NCI-H226 (cell line): ENCODE measurements around the gene ZBTB16.
A peak's percentile ranks its signal among the peaks of the same experiment; 100 is the strongest.

Experiments
- DNase-seq: peaks from one replicate; pipeline ENCODE4 v3.0.0-alpha.2; 2015

Gene ZBTB16

GRCh38 chr11:114219559-114220349, 160.2 kb downstream of the ZBTB16 start:
- DNase-seq = peak; percentile 16

- DNase-seq = no peak
Observed at GRCh38 chr11:114221037-114221436, 161.5 kb downstream of the ZBTB16 start.

GRCh38 chr11:114225661-114226060, 166.2 kb downstream of the ZBTB16 start:
- DNase-seq = no peak

GRCh38 chr11:114226356-114226755, 166.8 kb downstream of the ZBTB16 start:
- no peak for DNase-seq

GRCh38 chr11:114228435-114229411, 169.2 kb downstream of the ZBTB16 start:
- no peak for DNase-seq

GRCh38 chr11:114230031-114230704, 170.7 kb downstream of the ZBTB16 start:
- DNase-seq = no peak

GRCh38 chr11:114232400-114233059, 173.0 kb downstream of the ZBTB16 start:
- no peak for DNase-seq

- no peak for DNase-seq
Observed at GRCh38 chr11:114233755-114234154, 174.2 kb downstream of the ZBTB16 start.

GRCh38 chr11:114236829-114237228, 177.3 kb downstream of the ZBTB16 start:
- no peak for DNase-seq

GRCh38 chr11:114237321-114238280, 178.1 kb downstream of the ZBTB16 start:
- DNase-seq = no peak

GRCh38 chr11:114239753-114240161, 180.2 kb downstream of the ZBTB16 start:
- no peak for DNase-seq

- no peak for DNase-seq
Observed at GRCh38 chr11:114242032-114242431, 182.5 kb downstream of the ZBTB16 start.

GRCh38 chr11:114243461-114244372, 184.2 kb downstream of the ZBTB16 start:
- no peak for DNase-seq

GRCh38 chr11:114244726-114245394, 185.3 kb downstream of the ZBTB16 start:
- no peak for DNase-seq

GRCh38 chr11:114246321-114247069, 187.0 kb downstream of the ZBTB16 start:
- no peak for DNase-seq

- no peak for DNase-seq
Observed at GRCh38 chr11:114247070-114247789, 187.7 kb downstream of the ZBTB16 start.

GRCh38 chr11:114250180-114250579, 190.7 kb downstream of the ZBTB16 start:
- no peak for DNase-seq
